HL-60/S4 (cell line): Measurements from ENCODE around the gene PHLPP2.

Experiments used
- in situ Hi-C: fragments of 300-500 bp; cut with MboI; formaldehyde crosslinking; loops from 2 replicates; pipeline ENCODE4 v1.14.3; 2022; ENCODE audit warnings: low sequenced_read_pairs

Gene PHLPP2, protein sequence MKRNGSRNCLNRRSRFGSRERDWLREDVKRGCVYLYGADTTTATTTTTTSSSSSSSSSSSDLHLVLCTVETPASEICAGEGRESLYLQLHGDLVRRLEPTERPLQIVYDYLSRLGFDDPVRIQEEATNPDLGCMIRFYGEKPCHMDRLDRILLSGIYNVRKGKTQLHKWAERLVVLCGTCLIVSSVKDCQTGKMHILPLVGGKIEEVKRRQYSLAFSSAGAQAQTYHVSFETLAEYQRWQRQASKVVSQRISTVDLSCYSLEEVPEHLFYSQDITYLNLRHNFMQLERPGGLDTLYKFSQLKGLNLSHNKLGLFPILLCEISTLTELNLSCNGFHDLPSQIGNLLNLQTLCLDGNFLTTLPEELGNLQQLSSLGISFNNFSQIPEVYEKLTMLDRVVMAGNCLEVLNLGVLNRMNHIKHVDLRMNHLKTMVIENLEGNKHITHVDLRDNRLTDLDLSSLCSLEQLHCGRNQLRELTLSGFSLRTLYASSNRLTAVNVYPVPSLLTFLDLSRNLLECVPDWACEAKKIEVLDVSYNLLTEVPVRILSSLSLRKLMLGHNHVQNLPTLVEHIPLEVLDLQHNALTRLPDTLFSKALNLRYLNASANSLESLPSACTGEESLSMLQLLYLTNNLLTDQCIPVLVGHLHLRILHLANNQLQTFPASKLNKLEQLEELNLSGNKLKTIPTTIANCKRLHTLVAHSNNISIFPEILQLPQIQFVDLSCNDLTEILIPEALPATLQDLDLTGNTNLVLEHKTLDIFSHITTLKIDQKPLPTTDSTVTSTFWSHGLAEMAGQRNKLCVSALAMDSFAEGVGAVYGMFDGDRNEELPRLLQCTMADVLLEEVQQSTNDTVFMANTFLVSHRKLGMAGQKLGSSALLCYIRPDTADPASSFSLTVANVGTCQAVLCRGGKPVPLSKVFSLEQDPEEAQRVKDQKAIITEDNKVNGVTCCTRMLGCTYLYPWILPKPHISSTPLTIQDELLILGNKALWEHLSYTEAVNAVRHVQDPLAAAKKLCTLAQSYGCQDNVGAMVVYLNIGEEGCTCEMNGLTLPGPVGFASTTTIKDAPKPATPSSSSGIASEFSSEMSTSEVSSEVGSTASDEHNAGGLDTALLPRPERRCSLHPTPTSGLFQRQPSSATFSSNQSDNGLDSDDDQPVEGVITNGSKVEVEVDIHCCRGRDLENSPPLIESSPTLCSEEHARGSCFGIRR (N-terminal part only)

GRCh38 chr16:71724320-71724751 is at the start of gene PHLPP2:
PHLPP2 (minus strand) TSS chr16:71724701; CDS start chr16:71714795, 9,906 bp downstream.
- in situ Hi-C loops = no loop called here

GRCh38 chr16:71771571-71771970 is 47.1 kb upstream of the PHLPP2 start:
- in situ Hi-C loops = no loop called here

- in situ Hi-C loops = no loop called here
Measured at GRCh38 chr16:71769222-71769621, 44.7 kb upstream of the PHLPP2 start.

DNA sequence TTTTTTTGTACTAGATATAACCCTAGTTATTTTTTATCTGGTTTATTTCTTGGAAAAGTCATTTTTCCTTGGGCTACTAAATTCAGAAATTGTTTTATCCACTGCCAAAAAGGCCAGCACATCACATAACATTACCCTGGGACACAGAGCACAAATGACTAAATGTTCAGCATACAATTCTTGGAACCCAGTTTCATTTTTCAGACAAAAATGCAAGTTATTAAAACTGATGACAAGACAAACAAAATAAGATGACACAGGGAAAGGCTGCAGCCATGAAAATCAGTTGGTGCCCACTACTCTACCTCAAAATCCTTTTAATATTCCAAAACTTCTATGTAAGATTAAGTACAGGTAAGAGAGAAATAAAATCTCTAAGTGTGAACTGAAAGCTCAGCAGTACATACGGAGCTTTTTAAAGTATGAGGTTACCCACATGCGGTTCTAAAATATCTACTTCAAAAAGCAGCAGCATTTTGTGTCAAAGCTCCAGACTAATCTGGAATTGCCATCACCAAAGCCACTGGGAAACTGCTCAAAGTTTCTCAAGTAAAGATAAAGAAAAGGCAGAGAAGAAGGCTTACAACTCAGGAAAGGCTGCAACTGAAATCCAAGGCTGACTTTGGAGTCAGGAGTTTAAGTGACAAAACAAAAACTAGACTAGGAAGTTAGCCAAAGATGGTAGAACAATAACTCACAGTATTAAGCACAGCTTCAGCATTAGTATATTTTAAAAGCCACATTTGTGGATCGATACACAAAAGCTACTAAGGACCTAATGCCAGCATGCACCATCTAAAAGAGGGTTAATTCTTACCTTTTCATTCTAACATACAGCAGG is 42.8 kb upstream of the PHLPP2 start:
- in situ Hi-C loops = no loop called here

- in situ Hi-C loops = no loop called here
Measured at GRCh38 chr16:71762186-71762585, 37.7 kb upstream of the PHLPP2 start.

DNA sequence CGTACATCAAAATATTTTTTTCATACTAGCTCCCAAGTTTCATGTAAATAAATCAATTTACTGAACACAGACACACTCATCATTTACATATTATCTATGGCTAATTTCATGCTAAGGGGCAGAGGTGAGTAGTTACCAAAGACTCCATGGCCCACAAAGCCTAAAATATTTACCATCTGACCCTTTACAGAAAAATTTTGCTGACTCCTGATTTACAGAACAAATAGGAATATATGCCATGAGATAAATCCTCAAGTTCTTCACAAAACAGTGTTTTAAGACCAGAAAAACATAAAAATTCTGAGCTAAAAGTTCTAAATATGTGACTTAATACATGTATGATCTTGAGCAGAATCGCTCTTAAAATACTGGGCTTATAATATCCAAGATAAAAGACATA is 36.6 kb upstream of the PHLPP2 start:
- in situ Hi-C loops = no loop called here

DNA sequence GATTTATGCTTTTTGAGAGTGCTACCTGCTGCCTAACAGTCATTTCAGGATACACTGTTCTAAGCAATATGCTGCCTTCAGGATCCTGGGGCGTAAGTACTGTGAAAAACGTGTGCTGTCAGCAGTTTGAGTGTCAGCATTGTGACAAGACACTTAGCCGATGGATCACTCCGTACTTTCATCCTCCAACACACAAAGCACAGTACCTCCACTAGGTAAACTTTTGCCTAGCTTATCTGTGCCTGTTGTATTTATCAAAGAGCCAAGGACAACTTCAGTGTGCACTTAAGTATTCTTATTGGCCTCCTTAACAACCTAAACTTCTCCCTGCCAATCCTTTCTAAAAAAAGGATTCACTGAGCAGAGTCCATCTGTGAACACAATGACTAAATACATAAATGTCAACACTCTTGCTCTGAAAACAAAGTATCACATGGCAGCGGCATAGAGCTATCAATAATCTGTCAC is 33.8 kb upstream of the PHLPP2 start:
- in situ Hi-C loops = no loop called here

DNA sequence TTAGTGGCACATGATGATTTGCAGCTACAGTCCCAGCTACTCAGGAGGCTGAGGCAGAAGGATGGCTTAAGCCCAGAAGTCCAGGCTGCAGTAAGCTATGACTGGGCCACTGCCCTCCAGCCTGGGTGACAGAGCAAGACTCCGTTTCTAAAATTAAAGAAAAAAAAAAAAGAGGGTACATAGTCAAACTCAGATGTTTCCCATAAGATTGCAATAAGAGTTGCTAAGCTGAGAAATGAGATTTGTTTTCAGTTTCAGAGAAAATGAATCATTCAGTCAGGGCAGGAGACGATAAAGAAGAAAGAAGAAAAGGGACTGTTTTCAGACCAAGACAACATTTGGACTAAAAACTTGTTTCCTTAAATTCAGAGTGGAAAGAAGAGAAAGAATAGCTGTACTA is 30.2 kb upstream of the PHLPP2 start:
- in situ Hi-C loops = no loop called here

- in situ Hi-C loops = no loop called here
Measured at GRCh38 chr16:71754108-71754507, 29.6 kb upstream of the PHLPP2 start.

DNA sequence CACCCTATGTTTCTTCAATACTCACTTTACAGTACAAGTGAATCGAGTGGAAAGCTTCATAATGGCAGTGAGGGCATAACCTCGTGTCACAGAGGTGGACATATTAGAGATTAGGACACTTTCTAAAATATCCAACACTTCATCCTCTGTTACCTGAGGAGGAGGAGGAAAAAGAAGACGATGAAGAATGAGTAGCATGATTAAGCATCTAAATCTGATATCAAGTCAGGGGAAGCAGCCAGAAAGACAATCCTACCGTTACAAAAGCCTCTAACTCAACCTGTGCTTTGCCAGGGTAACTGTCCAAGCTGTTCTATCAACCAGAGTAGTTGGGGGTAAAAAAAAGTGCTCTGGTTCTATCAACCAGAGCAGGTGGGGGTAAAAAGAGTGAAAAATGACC is 23.7 kb upstream of the PHLPP2 start:
- in situ Hi-C loops = no loop called here

DNA sequence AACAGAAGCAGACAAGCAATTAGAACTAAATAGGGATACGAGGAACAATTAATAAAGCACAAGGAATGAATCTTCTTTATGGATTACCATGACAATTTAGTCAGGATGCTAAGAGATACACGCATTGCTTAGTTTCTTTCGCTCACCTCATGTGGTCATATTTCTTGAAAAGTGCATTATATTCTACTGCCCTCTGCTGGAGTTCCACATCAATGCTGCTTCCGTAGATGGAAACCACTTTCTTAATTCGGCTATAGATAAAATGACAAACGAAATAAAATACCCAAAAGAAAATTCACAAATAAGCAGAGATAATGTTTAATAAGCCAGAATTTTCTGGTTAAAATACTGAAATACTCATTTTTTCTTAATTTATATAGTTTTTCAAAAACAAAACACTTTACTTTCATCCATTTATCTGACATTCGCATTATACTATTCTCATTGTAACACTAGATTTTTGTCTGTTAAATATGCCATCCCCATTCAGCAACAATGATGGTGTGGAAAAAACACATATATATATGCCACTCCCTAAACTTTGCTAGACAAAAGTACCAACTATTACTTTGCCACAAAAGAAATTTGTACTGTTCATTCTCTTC is 22.0 kb upstream of the PHLPP2 start:
- in situ Hi-C loops = no loop called here

DNA sequence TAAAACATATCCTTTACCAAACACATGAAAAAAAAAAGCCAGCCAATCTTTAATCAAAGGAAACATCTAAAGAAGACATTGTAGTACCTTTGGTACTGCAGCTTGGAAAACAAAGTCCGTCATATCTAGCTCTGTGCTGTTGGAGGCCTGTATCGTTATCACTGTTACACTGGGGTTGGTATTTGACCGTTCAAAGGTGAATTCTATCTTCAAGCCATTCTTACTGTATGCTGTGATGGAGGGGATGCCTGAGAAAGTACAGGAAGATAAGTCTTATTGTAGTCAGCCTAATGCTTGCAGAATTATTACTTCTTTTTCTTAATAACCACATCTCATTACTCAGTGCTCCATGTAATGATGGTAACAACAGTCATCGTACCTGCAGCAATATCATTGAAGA is 14.4 kb upstream of the PHLPP2 start:
- in situ Hi-C loops = no loop called here

DNA sequence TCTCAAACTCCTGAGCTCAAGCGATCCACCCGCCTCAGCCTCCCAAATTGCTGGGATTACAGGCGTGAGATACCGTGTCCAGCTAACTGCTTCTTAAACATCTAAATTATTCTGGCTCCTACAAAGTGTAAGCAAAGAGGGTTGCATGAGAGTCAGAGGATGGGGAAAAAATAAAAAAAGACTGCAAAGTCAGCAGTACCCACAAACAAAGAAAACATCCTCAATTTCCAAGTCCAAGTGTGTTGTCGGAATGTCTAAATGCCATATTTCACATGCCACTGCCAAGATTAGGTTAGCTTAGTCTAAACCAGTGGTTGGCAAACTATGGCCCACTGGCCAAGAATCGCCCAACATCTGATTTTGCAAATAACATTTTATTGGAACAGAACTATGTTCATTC is 13.0 kb upstream of the PHLPP2 start:
- in situ Hi-C loops = no loop called here

- in situ Hi-C loops = no loop called here
Measured at GRCh38 chr16:71734511-71734910, 10.0 kb upstream of the PHLPP2 start.

DNA sequence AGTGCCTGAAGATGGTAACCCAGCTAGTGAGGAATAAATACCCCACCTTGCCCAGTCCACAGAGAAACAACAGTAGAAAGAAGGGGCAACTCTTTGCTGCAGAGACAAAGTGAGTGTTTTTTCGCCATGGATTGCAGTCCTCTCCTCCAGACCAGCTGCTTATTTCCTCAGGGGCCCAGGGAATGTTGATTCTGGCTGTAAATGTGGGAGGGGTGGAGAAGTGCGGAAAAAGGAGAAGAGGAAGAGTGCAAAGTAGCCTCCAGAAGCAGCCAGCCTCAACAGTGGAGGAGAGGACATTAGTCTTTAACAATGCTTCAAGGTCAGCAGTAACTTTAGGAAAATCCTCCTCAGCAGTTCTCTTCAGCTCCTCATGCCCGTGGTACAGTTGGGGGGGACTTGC is 8.1 kb upstream of the PHLPP2 start:
- in situ Hi-C loops = no loop called here

DNA sequence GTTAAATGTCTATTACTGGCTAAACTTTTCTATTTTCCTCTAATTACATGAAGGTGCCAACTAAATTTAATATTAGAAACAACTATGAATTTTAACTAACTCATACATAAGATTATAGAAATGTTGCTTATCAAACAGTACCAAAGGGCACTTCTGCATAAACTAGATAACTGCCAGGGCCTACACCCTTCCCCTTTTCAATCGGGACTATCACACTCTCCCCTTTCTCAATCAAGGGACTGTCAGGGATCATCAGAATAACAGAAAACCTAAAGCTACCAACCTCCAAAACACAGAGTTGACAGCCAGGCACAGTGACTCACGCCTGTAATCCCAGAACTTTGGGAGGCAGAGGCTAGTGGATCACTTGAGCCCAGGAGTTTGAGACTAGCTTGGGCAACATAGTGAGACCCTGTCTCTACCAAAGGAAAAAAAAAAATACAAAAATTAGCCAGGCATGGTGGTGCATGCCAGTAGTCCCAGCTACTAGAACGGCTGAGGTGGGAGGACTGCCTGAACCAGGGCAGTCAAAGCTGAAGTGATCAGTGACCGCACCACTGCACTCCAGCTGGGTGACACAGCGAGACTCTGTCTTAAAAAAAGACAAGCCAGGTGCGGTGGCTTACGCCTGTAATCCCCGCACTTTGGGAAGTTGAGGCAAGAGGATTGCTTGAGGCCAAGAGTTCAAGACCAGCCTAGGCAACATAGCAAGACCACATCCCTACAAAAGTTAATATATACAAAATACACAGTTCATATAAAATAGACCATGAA is 3.2 kb upstream of the PHLPP2 start:
- in situ Hi-C loops = no loop called here

DNA sequence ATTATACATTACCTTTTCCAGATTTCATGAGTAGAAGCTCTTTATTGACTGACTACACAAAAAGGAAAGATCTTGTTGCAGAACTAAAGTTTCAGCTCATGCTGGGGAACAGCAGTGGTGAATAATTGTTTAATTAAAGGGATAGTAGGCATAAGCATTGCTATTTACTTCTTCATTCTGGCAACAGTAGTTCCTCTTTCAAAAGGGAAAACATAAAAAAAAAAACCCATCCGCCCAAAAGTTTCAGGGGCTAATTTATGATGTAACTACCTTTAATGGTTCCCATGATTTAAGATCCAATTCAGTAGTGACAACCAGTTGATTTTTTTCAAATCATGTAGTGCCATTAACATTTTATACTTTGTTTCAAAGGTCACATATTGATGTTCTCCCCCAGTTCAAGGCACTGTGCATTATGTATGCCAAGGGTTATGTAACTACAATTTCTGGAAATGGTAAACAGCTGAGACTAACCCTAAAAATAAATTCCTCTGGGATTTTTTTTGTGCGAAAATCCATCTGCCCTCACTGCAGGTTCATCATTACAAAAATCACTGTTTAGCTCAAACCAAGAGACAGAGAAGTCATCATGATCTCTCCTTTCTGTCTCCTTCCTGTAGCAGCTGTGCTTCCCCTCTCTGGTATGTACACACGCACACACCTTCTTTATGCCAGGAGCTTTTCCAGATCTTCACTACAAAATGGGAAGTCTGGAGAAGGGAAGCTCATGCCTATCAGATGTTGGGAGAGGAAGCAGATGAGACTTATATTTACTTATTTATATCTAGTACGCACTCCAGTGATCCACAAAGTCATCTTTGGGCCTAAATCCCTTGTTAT is 2.2 kb upstream of the PHLPP2 start:
- in situ Hi-C loops = no loop called here
